Vagina (tissue), 2 donors: ENCODE results near the gene KIF1B.

ENCODE experiments used
- POLR2A ChIP-seq, 2 donors: fragments of 450-650 bp; IDR thresholded peaks; one replicate each; pipeline ENCODE4 v1.6.1; 2017; ENCODE audit warnings: antibody characterized with exemption in 2 of 2, mild to moderate bottlenecking in 2 of 2, moderate library complexity in 2 of 2
- POLR2AphosphoS5 ChIP-seq, 2 donors: sonication (generic); formaldehyde crosslinking; IDR thresholded peaks; one replicate each; pipeline ENCODE4 v1.9.0; 2017; ENCODE audit warnings: antibody characterized with exemption in 2 of 2, mild to moderate bottlenecking in 2 of 2, low read depth in 1 of 2; ENCODE audit not compliant: insufficient read depth in 1 of 2

- TF ChIP-seq POLR2AphosphoS5 (IDR thresholded peaks at IDR 0.05; ENCODE audit: insufficient read depth in 1 of 2, low read depth in 1 of 2) (no peak), POLR2A (IDR thresholded peaks at IDR 0.05) (no peak)
Observed at GRCh38 chr1:10160907-10161490, 49.4 kb upstream of the KIF1B start.
